ENCODE measurements around the gene ZBED3.

GRCh38 chr5:77120086-77120485, 33.0 kb upstream of the ZBED3 start:
- TF ChIP-seq CTCF (IDR thresholded peaks at IDR 0.05), result no peak
- TF ChIP-seq, protein P1, sequence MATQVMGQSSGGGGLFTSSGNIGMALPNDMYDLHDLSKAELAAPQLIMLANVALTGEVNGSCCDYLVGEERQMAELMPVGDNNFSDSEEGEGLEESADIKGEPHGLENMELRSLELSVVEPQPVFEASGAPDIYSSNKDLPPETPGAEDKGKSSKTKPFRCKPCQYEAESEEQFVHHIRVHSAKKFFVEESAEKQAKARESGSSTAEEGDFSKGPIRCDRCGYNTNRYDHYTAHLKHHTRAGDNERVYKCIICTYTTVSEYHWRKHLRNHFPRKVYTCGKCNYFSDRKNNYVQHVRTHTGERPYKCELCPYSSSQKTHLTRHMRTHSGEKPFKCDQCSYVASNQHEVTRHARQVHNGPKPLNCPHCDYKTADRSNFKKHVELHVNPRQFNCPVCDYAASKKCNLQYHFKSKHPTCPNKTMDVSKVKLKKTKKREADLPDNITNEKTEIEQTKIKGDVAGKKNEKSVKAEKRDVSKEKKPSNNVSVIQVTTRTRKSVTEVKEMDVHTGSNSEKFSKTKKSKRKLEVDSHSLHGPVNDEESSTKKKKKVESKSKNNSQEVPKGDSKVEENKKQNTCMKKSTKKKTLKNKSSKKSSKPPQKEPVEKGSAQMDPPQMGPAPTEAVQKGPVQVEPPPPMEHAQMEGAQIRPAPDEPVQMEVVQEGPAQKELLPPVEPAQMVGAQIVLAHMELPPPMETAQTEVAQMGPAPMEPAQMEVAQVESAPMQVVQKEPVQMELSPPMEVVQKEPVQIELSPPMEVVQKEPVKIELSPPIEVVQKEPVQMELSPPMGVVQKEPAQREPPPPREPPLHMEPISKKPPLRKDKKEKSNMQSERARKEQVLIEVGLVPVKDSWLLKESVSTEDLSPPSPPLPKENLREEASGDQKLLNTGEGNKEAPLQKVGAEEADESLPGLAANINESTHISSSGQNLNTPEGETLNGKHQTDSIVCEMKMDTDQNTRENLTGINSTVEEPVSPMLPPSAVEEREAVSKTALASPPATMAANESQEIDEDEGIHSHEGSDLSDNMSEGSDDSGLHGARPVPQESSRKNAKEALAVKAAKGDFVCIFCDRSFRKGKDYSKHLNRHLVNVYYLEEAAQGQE (IDR thresholded peaks at IDR 0.05; ENCODE audit: insufficient read depth in 1 of 2, low read depth in 2 of 2, low read length in 1 of 2), result no peak

Data from Panc1 (cell line).